Measurements from ENCODE around the gene PRKCE. TPM values are rescaled to one million over a fixed set of nuclear protein-coding genes. Genes with fewer than 3 reads are reported as not detected.

PRKCE gene
- total RNA-seq, 1 experiment from 2014 or later: 1.3 TPM

DNA sequence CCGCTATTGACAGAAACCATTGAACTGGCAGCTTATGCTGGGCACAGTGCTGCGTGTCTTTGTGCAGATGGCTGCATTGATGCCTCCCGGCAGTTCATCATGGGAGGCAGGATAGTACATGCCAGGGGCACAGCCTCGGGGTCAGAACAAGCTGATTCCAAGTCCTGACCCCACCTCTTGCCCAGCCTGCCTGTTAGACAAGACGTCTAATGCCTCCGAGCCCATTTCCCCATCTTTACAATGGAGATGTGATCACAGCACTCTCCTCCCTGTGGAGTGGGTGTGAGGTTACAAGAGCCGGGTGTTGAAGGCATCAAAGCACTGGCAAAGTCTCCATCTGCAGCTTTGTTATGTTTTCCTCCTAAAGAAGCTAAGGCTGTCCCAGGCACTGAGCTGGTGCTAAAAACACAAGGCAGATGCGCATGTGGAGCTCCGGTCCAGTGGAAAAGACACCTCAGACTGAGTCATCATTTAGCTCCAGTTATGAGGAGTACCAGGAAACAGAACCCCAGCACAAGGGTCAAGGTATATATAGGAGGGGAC lies 520.0 kb downstream of the PRKCE start:
- Histone ChIP-seq H4K5ac (ENCODE audit: insufficient read length, low read depth, low read length) (no peak overlapping the region), H3K27ac (ENCODE audit: insufficient read length, low read depth, low read length) (no peak overlapping the region), H3K27me3 (ENCODE audit: insufficient read depth, low read length) (no peaks in the 10 kb centered on the region), H3K14ac (ENCODE audit: insufficient read depth, low read length) (no peak overlapping the region), H3K4me2 (ENCODE audit: insufficient read depth, insufficient read length, low read length) (no peak overlapping the region), H3K4me1 (ENCODE audit: insufficient read depth, low read length) (peaks cover 5% of the 10 kb centered on the region; the same call in 1 of the 2 replicates), H2BK20ac (ENCODE audit: low read depth, low read length, poor library complexity, severe bottlenecking) (no peak overlapping the region), H3K9ac (ENCODE audit: extremely low read depth, insufficient read length, low read length) (no peak overlapping the region), H2AFZ (ENCODE audit: low read length) (no peak overlapping the region), H3K23me2 (ENCODE audit: insufficient read length, low read depth, low read length, poor library complexity, severe bottlenecking) (no peaks in the 10 kb centered on the region), H3T11ph (ENCODE audit: low read length) (no peak overlapping the region), H3K79me1 (ENCODE audit: insufficient read depth, low read depth, low read length, poor library complexity, severe bottlenecking) (no peaks in the 10 kb centered on the region), H2AK5ac (ENCODE audit: insufficient read length, low read length) (no peak overlapping the region), H3K23ac (ENCODE audit: insufficient read length, low read depth, low read length) (no peak overlapping the region), H4K20me1 (ENCODE audit: control insufficient read depth, insufficient read depth, insufficient read length) (no peaks in the 10 kb centered on the region), H3K4ac (ENCODE audit: low read depth, low read length) (no peak overlapping the region), H2BK5ac (ENCODE audit: insufficient read length, low read length) (no peak overlapping the region), H2BK120ac (ENCODE audit: low read depth, low read length, poor library complexity, severe bottlenecking) (no peak overlapping the region), H3K18ac (ENCODE audit: insufficient read length, low read depth, low read length) (no peak overlapping the region), H4K91ac (ENCODE audit: insufficient read length, low read depth, low read length) (no peak overlapping the region), H4K8ac (replicated peaks; ENCODE audit: insufficient read length, low read depth, low read length) (no peak overlapping the region), H3K79me2 (ENCODE audit: insufficient read depth, low read length) (no peaks in the 10 kb centered on the region), H3K9me3 (ENCODE audit: control insufficient read depth, low read depth, low read length) (no peaks in the 10 kb centered on the region), H2BK12ac (ENCODE audit: insufficient read length, low read depth, low read length) (no peak overlapping the region), H3K56ac (ENCODE audit: insufficient read length, low read depth, low read length) (no peak overlapping the region), H2BK15ac (ENCODE audit: low read depth, low read length) (no peak overlapping the region)
- H3K27ac Mint-ChIP-seq: no peak overlapping the region
- peaks cover 1% of the 10 kb centered on the region; the same call in 1 of the 2 replicates for H3K27me3 Mint-ChIP-seq (ENCODE audit: low read depth)
- WGBS (ENCODE audit: extremely low coverage, insufficient read length, low lambda C conversion rate): no CpG with 5 or more reads among the region's 9 CpGs
- H3K36me3 Mint-ChIP-seq (ENCODE audit: insufficient read depth in 1 of 3, low read depth in 3 of 3): no peaks in the 10 kb centered on the region
- no peaks in the 10 kb centered on the region for H3K9me3 Mint-ChIP-seq
- H3K4me3 Mint-ChIP-seq: no peak overlapping the region
- no peak for DNase-seq
- TF ChIP-seq, protein P1, sequence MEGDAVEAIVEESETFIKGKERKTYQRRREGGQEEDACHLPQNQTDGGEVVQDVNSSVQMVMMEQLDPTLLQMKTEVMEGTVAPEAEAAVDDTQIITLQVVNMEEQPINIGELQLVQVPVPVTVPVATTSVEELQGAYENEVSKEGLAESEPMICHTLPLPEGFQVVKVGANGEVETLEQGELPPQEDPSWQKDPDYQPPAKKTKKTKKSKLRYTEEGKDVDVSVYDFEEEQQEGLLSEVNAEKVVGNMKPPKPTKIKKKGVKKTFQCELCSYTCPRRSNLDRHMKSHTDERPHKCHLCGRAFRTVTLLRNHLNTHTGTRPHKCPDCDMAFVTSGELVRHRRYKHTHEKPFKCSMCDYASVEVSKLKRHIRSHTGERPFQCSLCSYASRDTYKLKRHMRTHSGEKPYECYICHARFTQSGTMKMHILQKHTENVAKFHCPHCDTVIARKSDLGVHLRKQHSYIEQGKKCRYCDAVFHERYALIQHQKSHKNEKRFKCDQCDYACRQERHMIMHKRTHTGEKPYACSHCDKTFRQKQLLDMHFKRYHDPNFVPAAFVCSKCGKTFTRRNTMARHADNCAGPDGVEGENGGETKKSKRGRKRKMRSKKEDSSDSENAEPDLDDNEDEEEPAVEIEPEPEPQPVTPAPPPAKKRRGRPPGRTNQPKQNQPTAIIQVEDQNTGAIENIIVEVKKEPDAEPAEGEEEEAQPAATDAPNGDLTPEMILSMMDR (conservative IDR thresholded peaks at IDR 0.05): no peak
- H3K4me1 Mint-ChIP-seq: peaks cover 37 to 39% of the 10 kb centered on the region in 2 experiments
